Uterus (tissue), 4 donors: Measurements from ENCODE around the gene YARS1. TPM values are rescaled to one million over a fixed set of nuclear protein-coding genes. Genes with fewer than 3 reads are reported as not detected.

Source experiments
- DNase-seq, 2 donors: peaks; one replicate each; pipeline ENCODE4 v3.0.0-alpha.2; 2019 to 2020
- H3K27ac ChIP-seq, 2 donors: fragments of 200-600 bp; sonication (generic); 1 replicate in 1 of 2; 2 replicates in 1 of 2; pipeline ENCODE4 v1.5.1; 2016 to 2018
- H3K27me3 ChIP-seq, 2 donors: fragments of 200-600 bp; sonication (generic); one replicate each; pipeline ENCODE4 v1.5.1; 2018 to 2019; ENCODE audit warnings: control low read depth in 1 of 2
- H3K36me3 ChIP-seq, 2 donors: fragments of 200-600 bp; sonication (generic); one replicate each; pipeline ENCODE4 v1.5.1; 2019; ENCODE audit warnings: control low read depth in 1 of 2
- H3K4me1 ChIP-seq, 2 donors: fragments of 200-600 bp; sonication (generic); one replicate each; pipeline ENCODE4 v1.5.1; 2018 to 2019; ENCODE audit warnings: control low read depth in 1 of 2
- H3K4me3 ChIP-seq, 2 donors: fragments of 200-600 bp; sonication (generic); 1 replicate in 1 of 2; 2 replicates in 1 of 2; pipeline ENCODE4 v1.5.1; 2018 to 2019; ENCODE audit warnings: mild to moderate bottlenecking in 1 of 2
- H3K9me3 ChIP-seq, 2 donors: fragments of 200-600 bp; sonication (generic); one replicate each; pipeline ENCODE4 v1.5.1; 2019; ENCODE audit warnings: control low read depth in 1 of 2
- POLR2A ChIP-seq, 2 donors: fragments of 450-650 bp; IDR thresholded peaks; one replicate each; pipeline ENCODE4 v1.6.1; 2016; ENCODE audit warnings: antibody characterized with exemption in 2 of 2, mild to moderate bottlenecking in 1 of 2, moderate library complexity in 1 of 2
- intact Hi-C: fragments of 100-400 bp; cut with DNase I; formaldehyde crosslinking; loops from one replicate; pipeline ENCODE4 v1.15.1; 2023; ENCODE audit warnings: low total_unique reads
- total RNA-seq, 4 donors: library from RNA; depleted of rRNA in 3 of 4; stranded (reverse); fragments of >200 nt in 3 of 4; gene quantifications; one replicate each; pipeline versions ENCODE4 v1.1.0 to v1.2.4, GENCODE V29; 2014 to 2023
- TF ChIP-seq, protein P1 (sequence below), 4 experiments: fragments of 200-600 bp in 2 of 4; fragments of 450-650 bp in 2 of 4; sonication (generic) in 2 of 4; IDR thresholded peaks; one replicate each; pipeline ENCODE4 v1.5.1; 2016 to 2019; ENCODE audit warnings: antibody characterized with exemption in 4 of 4, mild to moderate bottlenecking in 2 of 4, moderate library complexity in 1 of 4
- donor health status: DM: yes; HTN: yes; CAD: no.

The YARS1 gene
- total RNA-seq, 4 donors from 2014 or later = 15.9 to 67.7 (median 30.4) TPM

- DNase-seq = no peak
- H3K4me1 ChIP-seq = no peaks in the 10 kb centered on the region
- H3K27ac ChIP-seq = no peak overlapping the region
- intact Hi-C loops = no loop called here
- H3K27me3 ChIP-seq = no peaks in the 10 kb centered on the region
- H3K9me3 ChIP-seq = no peaks in the 10 kb centered on the region
- TF ChIP-seq, protein P1, sequence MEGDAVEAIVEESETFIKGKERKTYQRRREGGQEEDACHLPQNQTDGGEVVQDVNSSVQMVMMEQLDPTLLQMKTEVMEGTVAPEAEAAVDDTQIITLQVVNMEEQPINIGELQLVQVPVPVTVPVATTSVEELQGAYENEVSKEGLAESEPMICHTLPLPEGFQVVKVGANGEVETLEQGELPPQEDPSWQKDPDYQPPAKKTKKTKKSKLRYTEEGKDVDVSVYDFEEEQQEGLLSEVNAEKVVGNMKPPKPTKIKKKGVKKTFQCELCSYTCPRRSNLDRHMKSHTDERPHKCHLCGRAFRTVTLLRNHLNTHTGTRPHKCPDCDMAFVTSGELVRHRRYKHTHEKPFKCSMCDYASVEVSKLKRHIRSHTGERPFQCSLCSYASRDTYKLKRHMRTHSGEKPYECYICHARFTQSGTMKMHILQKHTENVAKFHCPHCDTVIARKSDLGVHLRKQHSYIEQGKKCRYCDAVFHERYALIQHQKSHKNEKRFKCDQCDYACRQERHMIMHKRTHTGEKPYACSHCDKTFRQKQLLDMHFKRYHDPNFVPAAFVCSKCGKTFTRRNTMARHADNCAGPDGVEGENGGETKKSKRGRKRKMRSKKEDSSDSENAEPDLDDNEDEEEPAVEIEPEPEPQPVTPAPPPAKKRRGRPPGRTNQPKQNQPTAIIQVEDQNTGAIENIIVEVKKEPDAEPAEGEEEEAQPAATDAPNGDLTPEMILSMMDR (IDR thresholded peaks at IDR 0.05) = no peak
- TF ChIP-seq POLR2A (IDR thresholded peaks at IDR 0.05) = no peak
- H3K36me3 ChIP-seq = no peaks in the 10 kb centered on the region
- H3K4me3 ChIP-seq = no peak overlapping the region
Measured at GRCh38 chr1:32830092-32830852, 13.1 kb upstream of the YARS1 start.

GRCh38 chr1:32828341-32828740 is 11.2 kb upstream of the YARS1 start:
- Histone ChIP-seq H3K4me3 (no peak overlapping the region), H3K9me3 (no peaks in the 10 kb centered on the region), H3K27me3 (no peaks in the 10 kb centered on the region), H3K4me1 (no peaks in the 10 kb centered on the region), H3K36me3 (no peaks in the 10 kb centered on the region), H3K27ac (no peak overlapping the region)
- intact Hi-C loops = no loop called here
- DNase-seq = no peak
- TF ChIP-seq POLR2A (IDR thresholded peaks at IDR 0.05) = no peak
- TF ChIP-seq, protein P1 (IDR thresholded peaks at IDR 0.05) = no peak

GRCh38 chr1:32825181-32825580 is 8.0 kb upstream of the YARS1 start:
- Histone ChIP-seq H3K4me3 (no peak overlapping the region), H3K27ac (no peak overlapping the region), H3K4me1 (no peaks in the 10 kb centered on the region), H3K36me3 (no peaks in the 10 kb centered on the region), H3K27me3 (no peaks in the 10 kb centered on the region), H3K9me3 (no peaks in the 10 kb centered on the region)
- no peak for DNase-seq
- TF ChIP-seq, protein P1 (IDR thresholded peaks at IDR 0.05) = no peak
- no peak for TF ChIP-seq POLR2A (IDR thresholded peaks at IDR 0.05)
- intact Hi-C loops = no loop called here

DNA sequence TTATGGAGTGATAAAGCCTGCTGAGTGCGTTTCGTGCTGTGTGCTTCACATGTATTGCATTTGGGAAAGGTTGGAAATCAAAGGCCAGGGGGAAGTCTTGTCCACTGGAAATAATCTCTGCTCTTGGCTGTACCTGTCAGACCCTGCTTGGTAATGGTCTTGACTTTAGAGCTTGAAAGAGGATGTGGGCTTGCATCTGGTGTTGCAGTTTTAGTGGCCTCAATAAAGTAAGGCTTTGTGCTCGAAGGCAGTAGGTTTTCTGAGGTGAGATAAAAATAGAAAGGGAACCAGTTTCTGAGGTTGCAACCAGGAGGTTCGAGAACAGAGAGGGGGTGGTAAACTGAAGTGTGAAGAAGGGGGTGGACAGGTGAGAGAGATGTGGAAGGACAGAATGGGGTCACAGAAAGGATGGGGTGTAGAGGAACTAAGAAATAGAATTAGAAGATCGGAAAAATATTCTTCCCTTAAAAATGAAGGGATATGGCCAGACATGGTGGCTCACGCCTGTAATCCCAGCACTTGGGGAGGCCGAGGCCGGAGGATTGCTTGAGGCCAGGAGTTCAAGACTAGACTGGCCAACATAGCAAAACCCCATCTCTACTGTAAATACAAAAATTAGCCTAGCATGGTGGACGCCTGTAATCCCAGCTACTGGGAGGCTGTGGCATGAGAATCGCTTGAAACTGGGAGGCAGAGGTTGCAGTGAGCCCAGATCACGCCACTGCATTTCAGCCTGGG is 1.8 kb upstream of the YARS1 start:
- DNase-seq = no peak
- Histone ChIP-seq H3K4me3 (peak overlapping the region in 1 of 2 donors; percentile 83), H3K36me3 (no peaks in the 10 kb centered on the region), H3K27ac (peak overlapping the region; percentile 95), H3K9me3 (no peaks in the 10 kb centered on the region), H3K27me3 (no peaks in the 10 kb centered on the region), H3K4me1 (no peaks in the 10 kb centered on the region)
- intact Hi-C loops = no loop called here
- TF ChIP-seq, protein P1 (IDR thresholded peaks at IDR 0.05) = no peak
- TF ChIP-seq POLR2A (IDR thresholded peaks at IDR 0.05) = no peak
